Naive thymus-derived CD8-positive, alpha-beta T cell (primary cell): ENCODE results near the gene TENT5C. TPM values are rescaled to one million over a fixed set of nuclear protein-coding genes. Genes with fewer than 3 reads are reported as not detected.

Experiments
- ATAC-seq, 2 donors: fragments of 150-1000 bp; cut with Tn5 transposase in 1 of 2; sonication (Bioruptor Pico), chemical (Tn5 transposase) in 1 of 2; 1 replicate in 1 of 2; 2 replicates in 1 of 2; pipeline ENCODE4 v1.10.0; 2021; ENCODE audit warnings: mild to moderate bottlenecking in 2 of 2, moderate library complexity in 2 of 2
- POLR2A ChIA-PET: fragments of 350-600 bp; sonication (Branson Sonifier 250); formaldehyde crosslinking; loops from one replicate; lab custom pipeline; 2021; ENCODE audit warnings: antibody characterized with exemption; lab: Charles Lee
- DNase-seq, 10 donors: peaks; one replicate each; pipeline versions ENCODE4 v3.0.0 to v3.0.0-alpha.2; 2020 to 2022
- H3K27ac Mint-ChIP-seq, 10 donors: one replicate each; pipeline ENCODE4 v1.8.0; 2020 to 2022; ENCODE audit warnings: mild to moderate bottlenecking in 10 of 10, mixed read lengths in 10 of 10, moderate library complexity in 4 of 10, inconsistent platforms in 1 of 10
- H3K27me3 Mint-ChIP-seq, 5 donors: one replicate each; pipeline ENCODE4 v1.8.0; 2021 to 2022; ENCODE audit warnings: mixed read lengths in 5 of 5
- H3K36me3 Mint-ChIP-seq, 3 donors: one replicate each; pipeline ENCODE4 v1.8.0; 2020 to 2022; ENCODE audit warnings: mixed read lengths in 3 of 3, mild to moderate bottlenecking in 2 of 3, inconsistent platforms in 1 of 3
- H3K4me1 Mint-ChIP-seq, 4 donors: one replicate each; pipeline ENCODE4 v1.8.0; 2021 to 2022; ENCODE audit warnings: mixed read lengths in 4 of 4
- H3K4me3 Mint-ChIP-seq, 10 donors: one replicate each; pipeline ENCODE4 v1.8.0; 2020 to 2022; ENCODE audit warnings: mild to moderate bottlenecking in 10 of 10, mixed read lengths in 10 of 10, moderate library complexity in 6 of 10, inconsistent platforms in 1 of 10
- H3K9me3 Mint-ChIP-seq, 9 donors: one replicate each; pipeline ENCODE4 v1.8.0; 2020 to 2022; ENCODE audit warnings: mixed read lengths in 9 of 9, mild to moderate bottlenecking in 3 of 9, inconsistent platforms in 1 of 9, moderate library complexity in 1 of 9
- polyA plus RNA-seq, 3 donors: library from polyadenylated mRNA; unstranded; fragments of 300-500 nt; fragmentation: Illumina TruSeq; gene quantifications; one replicate each; pipeline ENCODE4 v1.2.3, GENCODE V29; 2021
- total RNA-seq, 8 experiments: library from RNA in 2 of 8; stranded (reverse) in 2 of 8; gene quantifications; one replicate each; pipeline ENCODE4 v1.2.3 and lab custom pipeline; 2021 to 2026

The TENT5C gene
- total and polyA plus RNA-seq, 5 experiments from 2014 or later: 0.19 to 16.2 (median 4.9) TPM

GRCh38 chr1:117611121-117611601 lies 5.3 kb downstream of the TENT5C start:
- Mint-ChIP-seq H3K36me3 (peaks cover 0 to 5% (median 4%) of the 10 kb centered on the region in 3 donors), H3K27me3 (peaks cover under 1 to 31% (median 13%) of the 10 kb centered on the region in 5 donors), H3K27ac (peak overlapping the region in 1 of 10 donors; percentile 1), H3K4me3 (no peak overlapping the region), H3K9me3 (no peaks in the 10 kb centered on the region), H3K4me1 (peaks cover 31 to 82% (median 42%) of the 10 kb centered on the region in 4 donors)
- DNase-seq (no peak), ATAC-seq (no peak)
- POLR2A ChIA-PET: no interaction called here

GRCh38 chr1:117611894-117612483 lies 6.1 kb downstream of the TENT5C start:
- peaks cover 0 to 7% (median 4%) of the 10 kb centered on the region in 3 donors for H3K36me3 Mint-ChIP-seq
- H3K9me3 Mint-ChIP-seq: no peaks in the 10 kb centered on the region
- H3K27me3 Mint-ChIP-seq: peaks cover 2 to 39% (median 18%) of the 10 kb centered on the region in 5 donors
- POLR2A ChIA-PET: no interaction called here
- no peak for ATAC-seq
- H3K4me3 Mint-ChIP-seq: no peak overlapping the region
- H3K4me1 Mint-ChIP-seq: peaks cover 32 to 88% (median 45%) of the 10 kb centered on the region in 4 donors
- no peak for DNase-seq
- H3K27ac Mint-ChIP-seq: peak overlapping the region in 1 of 10 donors; percentile 22

DNA sequence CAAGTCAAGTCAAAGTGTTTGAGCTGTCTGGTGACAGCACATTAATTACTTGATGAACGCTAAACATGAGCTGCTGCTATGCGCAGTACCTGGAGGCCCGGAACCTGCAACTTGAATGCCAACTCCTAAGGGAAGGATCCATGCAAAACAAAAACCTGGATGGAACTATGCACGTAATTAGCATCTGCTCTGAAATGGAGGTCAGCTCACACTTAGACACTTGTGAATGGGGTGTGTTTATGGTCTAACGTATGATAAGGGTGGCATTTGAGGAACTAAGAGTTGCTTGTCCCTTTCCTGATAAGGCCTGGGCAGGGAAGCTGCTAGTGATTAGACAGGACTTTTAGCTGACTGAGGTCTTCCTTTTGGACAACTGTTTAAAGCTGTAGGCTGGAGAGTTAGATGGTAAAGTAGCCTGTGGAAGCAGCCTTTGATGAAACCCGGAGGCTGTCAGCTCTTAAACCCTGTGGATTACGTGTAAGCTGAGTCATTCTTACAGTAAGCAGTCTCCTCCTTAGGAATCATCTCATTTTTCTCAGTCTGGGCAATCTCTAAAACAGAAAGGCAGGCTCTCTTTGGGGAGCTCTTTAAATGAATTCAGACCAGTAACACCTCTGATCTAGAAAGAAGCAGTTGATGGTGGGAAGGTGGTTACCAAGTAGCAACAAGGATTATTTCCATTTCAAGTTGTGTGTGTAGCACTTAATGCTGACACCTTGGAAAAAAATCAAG lies 6.8 kb downstream of the TENT5C start:
- Mint-ChIP-seq H3K4me1 (peaks cover 28 to 89% (median 39%) of the 10 kb centered on the region in 4 donors), H3K27ac (peak overlapping the region in 1 of 10 donors; percentile 22), H3K9me3 (no peaks in the 10 kb centered on the region), H3K27me3 (peaks cover 2 to 45% (median 20%) of the 10 kb centered on the region in 5 donors), H3K4me3 (peak overlapping the region in 1 of 10 donors; percentile 17), H3K36me3 (peaks cover 0 to 7% (median 6%) of the 10 kb centered on the region in 3 donors)
- DNase-seq (no peak), ATAC-seq (no peak)
- POLR2A ChIA-PET: no interaction called here

- peaks cover 24 to 89% (median 33%) of the 10 kb centered on the region in 4 donors for H3K4me1 Mint-ChIP-seq
- ATAC-seq: no peak
- peaks cover 2 to 52% (median 20%) of the 10 kb centered on the region in 5 donors for H3K27me3 Mint-ChIP-seq
- no peak for DNase-seq
- H3K9me3 Mint-ChIP-seq: no peaks in the 10 kb centered on the region
- H3K36me3 Mint-ChIP-seq: peaks cover 0 to 7% (median 6%) of the 10 kb centered on the region in 3 donors
- H3K4me3 Mint-ChIP-seq: no peak overlapping the region
- POLR2A ChIA-PET: no interaction called here
- peak overlapping the region in 1 of 10 donors; percentile 4 for H3K27ac Mint-ChIP-seq
Observed at GRCh38 chr1:117613249-117613968, 7.6 kb downstream of the TENT5C start.

- POLR2A ChIA-PET: no interaction called here
- peaks cover 20 to 88% (median 29%) of the 10 kb centered on the region in 4 donors for H3K4me1 Mint-ChIP-seq
- no peaks in the 10 kb centered on the region for H3K9me3 Mint-ChIP-seq
Observed at GRCh38 chr1:117613969-117614729, 8.3 kb downstream of the TENT5C start.

GRCh38 chr1:117615474-117615873 lies 9.6 kb downstream of the TENT5C start:
- H3K9me3 Mint-ChIP-seq: no peaks in the 10 kb centered on the region
- H3K4me3 Mint-ChIP-seq: peak overlapping the region in 5 of 10 donors; percentile 15 to 56 (median 36)
- peak; percentile 67 to 88 for ATAC-seq
- H3K36me3 Mint-ChIP-seq: peaks cover 0 to 9% (median 8%) of the 10 kb centered on the region in 3 donors
- peaks cover 17 to 80% (median 26%) of the 10 kb centered on the region in 4 donors for H3K4me1 Mint-ChIP-seq
- H3K27ac Mint-ChIP-seq: peak overlapping the region in 5 of 10 donors; percentile 8 to 48 (median 38)
- POLR2A ChIA-PET: no interaction called here
- peak in 5 of 10 donors; percentile 13 to 43 (median 35) for DNase-seq
- peaks cover 2 to 54% (median 19%) of the 10 kb centered on the region in 5 donors for H3K27me3 Mint-ChIP-seq

More at GRCh38 chr1:117613969-117614729, 8.3 kb downstream of the TENT5C start:
- DNase-seq (no peak), ATAC-seq (no peak)
- Mint-ChIP-seq H3K36me3 (peaks cover 0 to 7% (median 6%) of the 10 kb centered on the region in 3 donors), H3K27me3 (peaks cover 2 to 54% (median 21%) of the 10 kb centered on the region in 5 donors), H3K4me3 (peak overlapping the region in 1 of 10 donors; percentile 2), H3K27ac (peak overlapping the region in 4 of 10 donors; percentile 3 to 67 (median 8))

DNA sequence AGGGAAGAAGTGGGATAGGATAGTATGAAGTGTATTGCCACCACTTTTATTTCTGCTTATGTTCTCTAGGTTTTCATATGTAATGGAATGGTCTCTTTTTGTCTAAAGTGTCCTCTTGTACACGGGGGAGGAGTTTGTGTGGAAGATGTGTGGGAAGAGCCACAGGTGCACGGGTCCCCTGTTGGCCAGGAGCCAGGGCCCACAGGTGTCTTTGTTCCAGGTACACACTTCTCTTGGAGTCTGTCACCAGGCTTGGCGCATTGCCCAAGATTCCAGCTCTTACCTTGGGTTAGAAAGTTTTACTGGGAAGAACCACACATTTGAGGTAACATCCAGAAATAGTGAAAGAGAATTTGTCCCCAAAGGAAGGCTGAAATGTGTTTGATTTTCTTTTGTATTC lies 10.5 kb downstream of the TENT5C start:
- POLR2A ChIA-PET: interaction anchor here (1.8 kb wide), 1 partner anchor 9 kb away, joined by 8 read pairs; no protein-coding TSS in a partner anchor
- peaks cover 2 to 61% (median 19%) of the 10 kb centered on the region in 5 donors for H3K27me3 Mint-ChIP-seq
- peak overlapping the region in 1 of 10 donors; percentile 15 for H3K4me3 Mint-ChIP-seq
- peaks cover 0 to 10% (median 9%) of the 10 kb centered on the region in 3 donors for H3K36me3 Mint-ChIP-seq
- no peaks in the 10 kb centered on the region for H3K9me3 Mint-ChIP-seq
- peak overlapping the region in 1 of 10 donors; percentile 72 for H3K27ac Mint-ChIP-seq
- ATAC-seq: no peak
- DNase-seq: no peak
- H3K4me1 Mint-ChIP-seq: peaks cover 17 to 78% (median 26%) of the 10 kb centered on the region in 4 donors

GRCh38 chr1:117616967-117617366 lies 11.1 kb downstream of the TENT5C start:
- H3K4me1 Mint-ChIP-seq: peaks cover 16 to 75% (median 25%) of the 10 kb centered on the region in 4 donors
- POLR2A ChIA-PET: interaction anchor here (1.8 kb wide), 1 partner anchor 10 kb away, joined by 8 read pairs; no protein-coding TSS in a partner anchor
- H3K36me3 Mint-ChIP-seq: peaks cover 0 to 7% (median 7%) of the 10 kb centered on the region in 3 donors
- DNase-seq (no peak), ATAC-seq (no peak)
- peak overlapping the region in 1 of 10 donors; percentile 32 for H3K27ac Mint-ChIP-seq
- peaks cover 2 to 66% (median 19%) of the 10 kb centered on the region in 5 donors for H3K27me3 Mint-ChIP-seq
- no peaks in the 10 kb centered on the region for H3K9me3 Mint-ChIP-seq
- H3K4me3 Mint-ChIP-seq: no peak overlapping the region

- Mint-ChIP-seq H3K4me3 (no peak overlapping the region), H3K27me3 (peaks cover 2 to 61% (median 20%) of the 10 kb centered on the region in 5 donors), H3K4me1 (peaks cover 16 to 69% (median 23%) of the 10 kb centered on the region in 4 donors), H3K36me3 (peaks cover 6 to 23% (median 17%) of the 10 kb centered on the region in 3 donors), H3K27ac (no peak overlapping the region), H3K9me3 (no peaks in the 10 kb centered on the region)
- DNase-seq: no peak
- POLR2A ChIA-PET: interaction anchor here (0.7 kb wide), 1 partner anchor 101 kb away, joined by 3 read pairs; no protein-coding TSS in a partner anchor
- no peak for ATAC-seq
Observed at GRCh38 chr1:117618450-117619122, 12.7 kb downstream of the TENT5C start.

DNA sequence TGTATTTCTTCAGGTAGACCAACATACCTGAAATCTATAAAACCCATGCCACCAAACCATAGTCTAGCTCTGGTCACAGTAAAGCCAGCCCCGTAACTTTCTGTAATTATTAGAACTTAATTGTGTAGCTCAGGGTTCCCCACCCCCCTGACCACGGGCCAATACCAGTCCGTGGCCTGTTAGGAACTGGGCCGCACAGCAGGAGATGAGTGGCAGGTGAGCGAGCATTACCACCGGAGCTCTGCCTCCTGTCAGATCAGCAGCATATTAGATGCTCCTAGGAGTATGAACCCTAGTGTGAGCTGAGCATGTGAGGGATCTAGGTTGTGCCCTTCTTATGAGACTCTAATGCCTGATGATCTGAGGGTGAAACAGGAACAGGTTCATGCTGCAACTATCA lies 14.6 kb downstream of the TENT5C start:
- DNase-seq: no peak
- H3K9me3 Mint-ChIP-seq: no peaks in the 10 kb centered on the region

DNA sequence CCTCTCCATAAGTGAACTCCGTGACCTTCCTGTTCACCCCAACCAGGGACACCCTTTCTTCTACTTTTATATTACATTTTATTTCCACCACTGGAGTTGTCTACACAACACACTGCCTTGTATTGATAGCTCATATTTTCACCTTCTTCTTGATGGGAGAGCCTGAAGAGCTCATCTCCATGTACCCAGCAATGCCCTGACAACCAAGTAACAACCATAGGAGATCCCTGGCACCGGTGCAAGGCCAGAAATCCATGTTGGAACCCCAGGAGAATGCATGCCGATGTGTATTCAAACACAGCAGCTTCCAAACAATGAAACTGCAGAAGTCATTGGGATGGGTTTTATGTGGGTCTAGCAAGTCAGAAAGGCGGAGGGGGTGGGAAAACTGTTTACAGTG lies 15.5 kb downstream of the TENT5C start:
- Mint-ChIP-seq H3K27ac (no peak overlapping the region), H3K9me3 (no peaks in the 10 kb centered on the region), H3K4me3 (no peak overlapping the region), H3K4me1 (peaks cover under 1 to 45% (median 4%) of the 10 kb centered on the region in 4 donors), H3K36me3 (peaks cover 10 to 36% (median 36%) of the 10 kb centered on the region in 3 donors), H3K27me3 (peaks cover 0 to 34% (median 11%) of the 10 kb centered on the region in 5 donors)
- ATAC-seq (no peak), DNase-seq (no peak)
- POLR2A ChIA-PET: interaction anchor here (1.6 kb wide), 1 partner anchor 15 kb away, joined by 6 read pairs; the partner anchor contains the start of gene TENT5C

More for the DNA sequence above, 14.6 kb downstream of the TENT5C start:
- no peak for ATAC-seq
- H3K4me1 Mint-ChIP-seq: peaks cover 8 to 54% (median 13%) of the 10 kb centered on the region in 4 donors
- peaks cover 2 to 43% (median 14%) of the 10 kb centered on the region in 5 donors for H3K27me3 Mint-ChIP-seq
- peaks cover 10 to 39% (median 36%) of the 10 kb centered on the region in 3 donors for H3K36me3 Mint-ChIP-seq
- POLR2A ChIA-PET: interaction anchor here (1.6 kb wide), 1 partner anchor 14 kb away, joined by 6 read pairs; the partner anchor contains the start of gene TENT5C
- H3K27ac Mint-ChIP-seq: no peak overlapping the region
- H3K4me3 Mint-ChIP-seq: no peak overlapping the region
